ENCODE measurements around the gene CEACAM19.
"Not testable (repeated sequence)": the region's sequence is repeated elsewhere in the genome, so short reads cannot be mapped to it uniquely, and the experiment has no call there.

The CEACAM19 gene, protein sequence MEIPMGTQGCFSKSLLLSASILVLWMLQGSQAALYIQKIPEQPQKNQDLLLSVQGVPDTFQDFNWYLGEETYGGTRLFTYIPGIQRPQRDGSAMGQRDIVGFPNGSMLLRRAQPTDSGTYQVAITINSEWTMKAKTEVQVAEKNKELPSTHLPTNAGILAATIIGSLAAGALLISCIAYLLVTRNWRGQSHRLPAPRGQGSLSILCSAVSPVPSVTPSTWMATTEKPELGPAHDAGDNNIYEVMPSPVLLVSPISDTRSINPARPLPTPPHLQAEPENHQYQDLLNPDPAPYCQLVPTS

DNA sequence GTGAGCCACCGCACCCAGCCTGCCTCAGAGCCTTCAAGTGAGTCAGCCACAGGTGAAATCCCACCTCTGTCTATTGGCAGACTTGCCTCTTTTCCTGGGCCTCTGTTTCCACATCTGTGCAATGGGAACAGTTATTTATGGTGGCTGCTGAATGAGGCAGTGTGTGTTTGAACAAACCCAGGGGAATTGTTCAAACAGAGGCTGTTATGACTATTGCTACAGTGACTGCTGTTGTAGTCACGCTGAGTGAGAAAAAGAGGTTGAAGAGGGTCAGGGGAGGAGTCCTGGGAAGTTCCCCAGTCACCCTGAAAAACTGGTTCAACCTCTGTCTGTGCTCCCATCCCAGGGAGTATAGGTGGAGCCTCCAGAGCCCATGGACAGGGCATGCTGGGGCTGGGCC, at the start of gene CEACAM19:
Gene CEACAM19, plus strand, starts transcription at position 83 of the 400 bp plus-strand sequence. CDS start 450 bp downstream, outside the sequence.
- Mint-ChIP-seq H3K27me3 (peaks cover 6 to 8% of the 10 kb centered on the region in 2 donors), H3K36me3 (no peaks in the 10 kb centered on the region), H3K9me3 (no peaks in the 10 kb centered on the region), H3K4me1 (no peaks in the 10 kb centered on the region), H3K27ac (peak within 1 kb of the TSS; percentile 37), H3K4me3 (no peak within 1 kb of the TSS)
- no peak for DNase-seq
- peak in 1 of 2 donors; percentile 51 for ATAC-seq (replicated peaks)

DNA sequence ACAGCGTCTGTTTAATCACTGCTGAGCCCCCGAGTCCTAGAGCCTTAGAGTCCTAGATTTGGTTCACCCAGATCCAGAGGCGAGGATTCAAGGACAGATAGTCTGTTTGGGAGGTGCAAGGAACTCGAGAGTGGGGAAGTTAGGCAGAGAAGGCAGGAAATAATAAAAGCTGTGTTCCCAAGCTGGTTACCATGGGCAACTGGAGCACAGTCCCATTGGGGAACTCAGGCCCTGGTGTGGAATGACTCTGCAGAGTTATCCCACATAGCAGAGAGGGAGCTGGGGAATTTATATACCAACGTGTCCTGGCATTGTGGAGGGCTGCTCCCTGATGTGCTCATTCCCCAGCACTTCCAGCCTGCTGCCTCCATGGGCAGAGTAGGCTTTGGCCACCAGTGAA, 48.2 kb upstream of the CEACAM19 start:
- Mint-ChIP-seq H3K9me3 (peaks cover 0 to 1% of the 10 kb centered on the region in 2 donors), H3K27me3 (peaks cover 22 to 38% of the 10 kb centered on the region in 2 donors), H3K27ac (no peak overlapping the region), H3K4me3 (no peak overlapping the region), H3K4me1 (no peaks in the 10 kb centered on the region), H3K36me3 (no peaks in the 10 kb centered on the region)
- ATAC-seq (replicated peaks) (no peak), DNase-seq (no peak)

DNA sequence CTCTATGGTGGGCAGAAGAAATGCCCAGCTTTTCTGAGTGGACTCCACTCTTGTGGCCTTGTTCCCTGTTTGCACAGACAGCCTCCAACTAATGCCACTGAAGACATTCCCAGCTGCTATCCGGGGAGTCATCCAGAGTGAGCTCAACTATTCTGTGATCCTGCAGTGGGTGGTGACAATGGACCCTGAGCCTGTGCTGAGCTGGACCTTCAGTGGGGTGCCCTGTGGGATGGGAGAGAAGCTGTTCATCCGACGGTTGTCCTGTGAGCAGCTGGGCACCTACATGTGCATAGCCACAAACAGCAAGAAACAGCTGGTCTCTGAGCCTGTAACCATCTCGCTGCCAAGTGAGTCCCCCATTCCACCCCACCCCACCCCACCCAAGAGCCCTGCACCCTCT, 47.7 kb upstream of the CEACAM19 start:
- H3K4me1 Mint-ChIP-seq = no peaks in the 10 kb centered on the region
- H3K4me3 Mint-ChIP-seq = no peak overlapping the region

DNA sequence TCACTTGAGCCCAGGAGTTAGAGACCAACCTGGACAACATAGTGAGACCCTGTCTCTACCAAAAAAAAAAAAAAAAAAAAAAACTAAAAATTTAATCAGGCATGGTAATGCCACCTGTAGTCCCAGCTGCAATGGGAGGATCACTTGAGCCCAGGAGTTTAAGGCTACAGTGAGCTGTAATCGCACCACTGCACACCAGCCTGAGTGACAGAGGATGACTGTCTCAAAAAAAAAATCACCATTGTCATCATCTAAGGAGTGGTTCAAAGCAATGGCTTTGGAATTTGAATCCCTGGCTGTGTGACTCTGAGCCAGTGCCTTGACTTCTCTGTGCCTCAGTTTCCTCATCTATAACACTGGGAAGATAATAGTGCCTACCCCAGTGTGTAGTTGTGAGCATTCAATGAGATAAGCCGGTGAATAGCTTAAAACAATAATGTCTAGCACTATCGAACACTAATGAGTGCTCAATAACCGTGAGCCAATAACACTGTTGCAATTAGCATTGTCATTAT, 46.4 kb upstream of the CEACAM19 start:
- no peak for ATAC-seq (replicated peaks)
- Mint-ChIP-seq H3K36me3 (no peaks in the 10 kb centered on the region), H3K27ac (no peak overlapping the region), H3K4me3 (no peak overlapping the region), H3K4me1 (no peaks in the 10 kb centered on the region), H3K9me3 (peaks cover 0 to 4% of the 10 kb centered on the region in 2 donors), H3K27me3 (peaks cover 26 to 43% of the 10 kb centered on the region in 2 donors)
- DNase-seq = no peak

More for the DNA sequence above, 47.7 kb upstream of the CEACAM19 start:
- Mint-ChIP-seq H3K9me3 (peaks cover 0 to 2% of the 10 kb centered on the region in 2 donors), H3K36me3 (no peaks in the 10 kb centered on the region), H3K27ac (no peak overlapping the region), H3K27me3 (peaks cover 24 to 39% of the 10 kb centered on the region in 2 donors)
- DNase-seq = no peak
- ATAC-seq (replicated peaks) = no peak

DNA sequence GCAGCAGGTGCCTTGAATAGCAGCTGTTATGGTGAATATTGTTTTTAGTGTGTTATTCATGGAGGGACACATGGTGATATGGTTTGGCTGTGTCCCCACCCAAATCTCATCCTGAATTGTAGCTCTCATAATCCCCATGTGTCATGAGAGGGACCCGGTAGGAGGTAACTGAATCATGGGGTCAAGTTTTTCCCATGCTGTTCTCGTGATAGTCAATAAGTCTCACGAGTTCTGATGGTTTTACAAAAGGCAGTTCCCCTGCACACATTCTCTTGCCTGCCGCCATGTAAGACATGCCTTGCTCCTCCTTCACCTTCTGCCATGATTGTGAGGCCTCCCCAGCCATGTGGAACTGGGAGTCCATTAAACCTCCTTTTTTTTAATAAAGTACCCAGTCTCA, 45.6 kb upstream of the CEACAM19 start:
- not testable (repeated sequence) for H3K36me3 Mint-ChIP-seq; H3K4me3 Mint-ChIP-seq; ATAC-seq (replicated peaks); H3K27ac Mint-ChIP-seq; DNase-seq; H3K4me1 Mint-ChIP-seq; H3K9me3 Mint-ChIP-seq
- peaks cover 31 to 48% of the 10 kb centered on the region in 2 donors for H3K27me3 Mint-ChIP-seq

DNA sequence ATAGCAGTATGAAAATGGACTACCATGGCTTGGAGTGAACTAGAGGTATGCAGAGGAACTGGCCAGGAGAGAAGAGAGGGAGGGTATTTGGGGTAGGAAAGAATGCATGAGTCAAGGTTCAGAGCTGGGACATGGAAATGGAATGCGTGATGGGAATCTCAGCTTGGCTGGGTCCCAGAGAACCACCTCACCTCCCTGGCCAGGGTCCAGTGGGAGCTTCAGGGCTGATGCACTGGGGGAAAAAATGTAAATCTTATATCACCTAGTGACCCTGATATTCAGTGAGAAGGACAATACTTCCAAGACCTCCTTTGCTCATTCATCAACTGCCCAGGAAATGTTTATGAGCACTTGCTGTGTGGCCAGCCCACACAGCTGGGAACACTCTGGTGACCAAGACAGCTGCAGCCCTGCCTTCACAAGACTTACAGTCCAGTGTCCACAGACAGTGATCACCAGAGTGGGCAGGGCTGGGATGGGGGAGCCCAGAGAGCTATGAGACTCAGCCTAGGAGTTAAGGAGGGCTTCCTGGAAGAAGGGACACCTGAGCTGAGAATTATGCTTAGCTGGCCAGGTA, 45.1 kb upstream of the CEACAM19 start:
- DNase-seq (no peak), ATAC-seq (replicated peaks) (no peak)
- peaks cover 34 to 51% of the 10 kb centered on the region in 2 donors for H3K27me3 Mint-ChIP-seq
- H3K9me3 Mint-ChIP-seq = peaks cover 0 to 4% of the 10 kb centered on the region in 2 donors
- no peak overlapping the region for H3K4me3 Mint-ChIP-seq
- no peaks in the 10 kb centered on the region for H3K4me1 Mint-ChIP-seq
- H3K27ac Mint-ChIP-seq = no peak overlapping the region
- no peaks in the 10 kb centered on the region for H3K36me3 Mint-ChIP-seq

DNA sequence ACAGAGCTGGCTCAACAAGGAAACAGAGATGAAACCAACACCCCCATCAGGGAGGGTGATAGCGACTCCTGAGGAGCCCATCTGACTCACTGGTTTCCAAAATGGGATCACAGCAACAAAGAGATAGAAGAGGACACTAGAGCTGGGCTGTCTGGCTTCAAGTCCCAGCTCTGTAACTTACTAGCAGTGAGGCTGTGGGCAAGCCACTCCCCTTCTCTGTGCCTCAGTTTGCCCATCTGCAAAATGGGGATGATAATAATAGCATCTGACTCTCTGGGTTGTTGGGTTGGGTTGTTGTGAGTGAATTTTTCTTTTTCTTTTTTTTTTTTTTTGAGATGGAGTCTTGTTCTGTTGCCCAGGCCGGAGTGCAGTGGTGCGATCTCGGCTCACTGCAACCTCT, 43.7 kb upstream of the CEACAM19 start:
- H3K4me3 Mint-ChIP-seq = no peak overlapping the region
- no peak for DNase-seq
- H3K36me3 Mint-ChIP-seq = no peaks in the 10 kb centered on the region
- no peaks in the 10 kb centered on the region for H3K4me1 Mint-ChIP-seq
- peaks cover 0 to 4% of the 10 kb centered on the region in 2 donors for H3K9me3 Mint-ChIP-seq
- H3K27ac Mint-ChIP-seq = no peak overlapping the region
- H3K27me3 Mint-ChIP-seq = peaks cover 32 to 57% of the 10 kb centered on the region in 2 donors
- ATAC-seq (replicated peaks) = no peak

DNA sequence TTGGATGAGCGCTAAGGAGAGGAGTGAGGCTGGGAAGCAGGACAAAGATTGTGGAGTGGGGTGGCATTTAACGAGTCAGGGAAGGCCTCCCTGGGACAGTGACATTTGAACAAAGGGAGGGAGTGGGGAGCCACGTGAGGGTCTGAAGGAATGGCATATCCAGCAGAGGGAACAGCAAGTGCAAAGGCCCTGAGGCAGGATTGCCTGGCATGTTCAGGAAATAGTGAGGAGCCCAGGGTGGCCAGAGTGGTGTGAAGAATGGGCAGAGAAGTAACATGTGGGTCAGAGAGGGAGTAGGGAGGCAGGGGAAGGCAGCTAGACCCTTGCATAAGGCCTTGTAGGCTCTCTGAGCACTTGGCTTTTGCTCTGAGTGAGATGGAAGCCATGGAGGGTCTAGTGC, 42.5 kb upstream of the CEACAM19 start:
- Mint-ChIP-seq H3K4me3 (no peak overlapping the region), H3K36me3 (no peaks in the 10 kb centered on the region), H3K4me1 (no peaks in the 10 kb centered on the region), H3K9me3 (peaks cover 0 to 4% of the 10 kb centered on the region in 2 donors), H3K27me3 (peaks cover 29 to 50% of the 10 kb centered on the region in 2 donors), H3K27ac (no peak overlapping the region)
- DNase-seq (no peak), ATAC-seq (replicated peaks) (no peak)

DNA sequence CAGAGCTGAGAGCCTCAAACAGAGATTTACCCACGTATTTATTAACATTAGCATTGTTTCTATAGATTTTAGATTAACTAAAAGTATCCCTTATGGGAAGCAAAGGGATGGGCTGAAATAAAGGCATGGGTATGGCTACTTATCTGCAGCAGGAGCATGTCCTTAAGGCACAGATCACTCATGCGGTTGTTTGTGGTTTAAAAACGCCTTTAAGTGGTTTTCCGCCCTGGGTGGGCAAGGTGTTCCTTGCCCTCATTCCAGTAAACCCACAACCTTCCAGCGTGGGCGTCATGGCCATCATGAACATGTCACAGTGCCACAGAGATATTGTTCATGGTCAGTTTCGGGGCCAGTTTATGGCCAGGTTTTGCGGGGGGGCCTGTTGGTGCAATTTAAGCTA, 39.7 kb upstream of the CEACAM19 start:
- not testable (repeated sequence) for H3K4me3 Mint-ChIP-seq, DNase-seq

DNA sequence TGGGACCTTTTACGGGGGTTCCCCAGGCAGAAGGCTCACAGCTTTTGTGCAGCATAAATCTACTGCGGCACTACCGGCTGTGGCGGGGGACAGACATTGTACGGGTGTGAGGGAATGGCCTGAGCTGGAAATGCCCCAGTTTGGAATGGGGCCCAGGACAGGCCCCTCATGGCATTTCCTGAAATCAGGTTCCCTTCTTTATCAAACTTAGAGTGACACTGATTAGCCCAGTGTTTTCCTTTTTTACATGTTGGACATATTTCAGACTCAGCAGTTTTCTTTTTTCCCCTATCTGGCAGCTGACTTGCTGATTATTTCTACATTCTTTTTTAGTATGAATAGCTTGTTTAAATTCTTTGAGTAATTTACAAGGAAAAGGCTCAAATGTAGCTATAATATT, 37.2 kb upstream of the CEACAM19 start:
- not testable (repeated sequence) for H3K36me3 Mint-ChIP-seq; DNase-seq; H3K9me3 Mint-ChIP-seq; H3K4me1 Mint-ChIP-seq; H3K4me3 Mint-ChIP-seq; H3K27ac Mint-ChIP-seq; ATAC-seq (replicated peaks)
- H3K27me3 Mint-ChIP-seq = peaks cover 31 to 46% of the 10 kb centered on the region in 2 donors

More for the DNA sequence above, 39.7 kb upstream of the CEACAM19 start:
- H3K36me3 Mint-ChIP-seq; H3K9me3 Mint-ChIP-seq; H3K4me1 Mint-ChIP-seq; H3K27ac Mint-ChIP-seq; ATAC-seq (replicated peaks): not testable (repeated sequence)
- H3K27me3 Mint-ChIP-seq = peaks cover 36 to 50% of the 10 kb centered on the region in 2 donors

DNA sequence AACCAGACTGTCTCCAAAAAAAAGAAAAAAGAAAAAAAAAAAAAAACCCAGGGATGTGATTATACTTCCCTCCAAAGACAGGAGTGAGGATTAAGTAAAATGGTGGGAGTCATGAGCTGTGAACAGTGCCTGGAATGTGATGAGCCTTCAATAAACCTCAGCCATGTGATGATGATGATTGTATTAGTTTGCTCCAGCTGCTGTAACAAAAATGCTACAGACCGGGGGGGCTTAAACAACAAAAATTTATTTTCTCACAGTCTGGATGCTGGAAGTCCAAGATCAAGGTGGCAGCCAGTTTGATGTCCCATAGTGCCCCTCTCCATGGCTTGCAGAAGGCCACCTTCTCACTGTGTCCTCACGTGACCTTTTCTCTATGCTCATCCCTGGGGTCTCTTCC, 36.5 kb upstream of the CEACAM19 start:
- H3K36me3 Mint-ChIP-seq = no peaks in the 10 kb centered on the region
- peaks cover 0 to 3% of the 10 kb centered on the region in 2 donors for H3K9me3 Mint-ChIP-seq
- no peak overlapping the region for H3K4me3 Mint-ChIP-seq
- ATAC-seq (replicated peaks) (no peak), DNase-seq (no peak)
- no peak overlapping the region for H3K27ac Mint-ChIP-seq
- H3K27me3 Mint-ChIP-seq = peaks cover 31 to 46% of the 10 kb centered on the region in 2 donors
- no peaks in the 10 kb centered on the region for H3K4me1 Mint-ChIP-seq

DNA sequence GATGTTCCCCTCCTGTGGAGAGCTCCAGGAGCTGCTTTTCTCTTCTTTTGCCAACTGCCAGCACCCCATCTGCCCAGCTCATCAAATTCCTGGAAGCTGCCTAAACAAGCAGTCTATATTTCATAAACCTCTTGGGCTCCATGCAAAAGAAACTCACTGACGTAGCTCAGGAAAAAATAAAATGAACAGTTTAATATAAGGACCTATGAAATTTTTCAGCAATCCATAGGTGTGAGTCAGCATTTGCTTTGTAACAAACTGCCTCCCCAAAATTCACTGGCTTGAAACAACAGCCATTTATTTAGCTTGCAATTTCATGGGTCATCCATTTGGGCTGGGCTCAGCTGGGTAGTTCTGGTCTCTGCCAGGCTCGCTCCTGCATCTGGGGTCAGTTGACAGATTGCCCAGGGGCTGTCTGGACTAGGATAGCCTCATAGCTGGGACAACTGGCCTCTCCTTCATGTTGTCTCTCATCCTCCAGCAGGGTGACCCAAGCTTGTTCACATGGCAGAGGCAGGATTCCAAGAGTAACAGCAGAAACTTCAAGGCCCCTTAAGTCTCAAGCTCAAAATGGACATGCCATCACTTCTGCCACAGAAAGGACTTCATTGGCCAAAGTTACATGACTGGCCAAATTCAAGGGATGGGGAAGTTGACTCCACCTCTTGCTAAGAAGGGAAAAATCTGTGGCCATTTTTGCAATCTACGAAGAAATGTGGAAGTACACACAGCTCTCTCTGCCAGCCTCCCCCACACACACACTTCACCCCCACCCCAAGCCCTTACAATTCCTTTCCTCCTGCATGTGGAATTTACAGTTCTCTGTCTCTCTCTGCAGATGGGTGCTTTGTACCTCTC, 35.5 kb upstream of the CEACAM19 start:
- Mint-ChIP-seq H3K27ac (no peak overlapping the region), H3K36me3 (peaks cover 0 to 1% of the 10 kb centered on the region in 2 donors), H3K4me1 (no peaks in the 10 kb centered on the region), H3K9me3 (peaks cover 0 to 3% of the 10 kb centered on the region in 2 donors), H3K4me3 (no peak overlapping the region), H3K27me3 (peaks cover 24 to 43% of the 10 kb centered on the region in 2 donors)
- no peak for DNase-seq
- ATAC-seq (replicated peaks) = no peak

DNA sequence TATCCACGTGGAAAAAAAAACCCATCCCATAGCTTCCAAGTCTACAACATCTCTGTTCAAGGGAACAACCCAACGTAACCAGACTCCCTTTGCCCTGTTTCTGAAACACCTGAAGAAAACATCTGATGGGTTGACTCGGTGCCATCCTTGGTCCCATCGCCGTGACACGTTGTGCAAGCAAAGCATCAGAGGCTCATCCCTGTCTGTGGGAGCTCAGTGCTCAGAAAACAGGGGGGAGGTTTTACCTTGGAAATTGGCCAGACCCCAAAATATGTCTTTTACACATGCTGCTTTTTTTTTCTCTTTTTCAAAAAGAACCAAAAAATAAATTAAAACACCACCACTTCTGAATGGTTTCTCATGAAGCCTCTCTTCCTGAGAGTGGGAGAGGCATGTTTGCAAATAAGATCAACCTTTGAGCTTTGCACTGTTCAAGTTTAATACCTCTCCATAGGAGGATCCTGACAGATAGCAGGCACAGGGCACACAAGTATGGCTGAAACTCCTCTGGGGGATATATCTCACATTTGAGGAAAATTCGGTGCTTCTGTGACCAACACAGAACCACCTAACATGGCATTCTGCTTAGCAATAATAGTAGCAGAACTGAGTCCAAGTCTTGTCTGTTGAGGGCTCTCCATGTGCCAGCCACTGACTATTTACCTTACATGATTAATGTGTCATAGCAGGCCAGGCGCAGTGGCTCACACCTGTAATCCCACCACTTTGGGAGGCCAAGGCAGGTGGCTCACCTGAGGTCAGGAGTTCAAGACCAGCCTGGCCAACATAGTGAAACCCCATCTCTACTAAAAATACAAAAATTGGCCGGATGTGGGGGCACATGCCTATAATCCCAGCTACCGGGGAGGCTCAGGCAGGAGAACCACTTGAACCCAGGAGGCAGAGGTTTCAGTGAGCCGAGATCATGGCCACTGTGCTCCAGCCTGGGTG, 34.6 kb upstream of the CEACAM19 start:
- peaks cover 0 to 1% of the 10 kb centered on the region in 2 donors for H3K36me3 Mint-ChIP-seq
- H3K9me3 Mint-ChIP-seq = peaks cover 0 to 3% of the 10 kb centered on the region in 2 donors
- H3K27me3 Mint-ChIP-seq = peaks cover 23 to 50% of the 10 kb centered on the region in 2 donors
- H3K4me3 Mint-ChIP-seq = no peak overlapping the region
- no peaks in the 10 kb centered on the region for H3K4me1 Mint-ChIP-seq
- no peak overlapping the region for H3K27ac Mint-ChIP-seq
- ATAC-seq (replicated peaks) (no peak), DNase-seq (no peak)

Data from stimulated activated naive B cell treated with anti-CD40 and anti-IgM and Interleukin-4, amounts not matched to agents 10 μg/mL and 1 μg/mL and 100 μg/mL, for 72 hours (primary cell).